Activated CD4-positive, CD25-positive, alpha-beta regulatory T cell treated with anti-CD3 and anti-CD28 coated beads, Interleukin-2, amount 50 U/mL, for 72 hours (primary cell): Measurements from ENCODE around the gene TEX44.

Experiments used
- DNase-seq: peaks from one replicate; pipeline ENCODE4 v3.0.0; 2021

The TEX44 gene

GRCh38 chr2:231611273-231612108 is 18.8 kb downstream of the TEX44 start:
- no peak for DNase-seq

- DNase-seq, result peak; percentile 47
Observed at GRCh38 chr2:231612109-231612455, 19.4 kb downstream of the TEX44 start.

GRCh38 chr2:231612456-231613330 is 20.0 kb downstream of the TEX44 start:
- peak; percentile 93 for DNase-seq

- peak; percentile 44 for DNase-seq
Observed at GRCh38 chr2:231613331-231613662, 20.6 kb downstream of the TEX44 start.

- peak; percentile 84 for DNase-seq
Observed at GRCh38 chr2:231613663-231614558, 21.2 kb downstream of the TEX44 start.

- DNase-seq, result peak; percentile 71
Observed at GRCh38 chr2:231614559-231615057, 21.9 kb downstream of the TEX44 start.

GRCh38 chr2:231615058-231615671 is 22.5 kb downstream of the TEX44 start:
- peak; percentile 38 for DNase-seq

GRCh38 chr2:231616296-231616695 is 23.6 kb downstream of the TEX44 start:
- DNase-seq, result no peak

- no peak for DNase-seq
Observed at GRCh38 chr2:231617059-231617926, 24.6 kb downstream of the TEX44 start.

GRCh38 chr2:231621051-231621879 is 28.6 kb downstream of the TEX44 start:
- no peak for DNase-seq

- DNase-seq, result no peak
Observed at GRCh38 chr2:231622963-231623362, 30.3 kb downstream of the TEX44 start.

GRCh38 chr2:231626449-231626848 is 33.8 kb downstream of the TEX44 start:
- DNase-seq, result no peak

GRCh38 chr2:231627384-231628120 is 34.9 kb downstream of the TEX44 start:
- no peak for DNase-seq

- DNase-seq, result no peak
Observed at GRCh38 chr2:231632559-231633142, 40.0 kb downstream of the TEX44 start.

- no peak for DNase-seq
Observed at GRCh38 chr2:231633241-231633976, 40.7 kb downstream of the TEX44 start.

GRCh38 chr2:231634412-231634811 is 41.7 kb downstream of the TEX44 start:
- DNase-seq, result no peak

- no peak for DNase-seq
Observed at GRCh38 chr2:231634951-231635875, 42.5 kb downstream of the TEX44 start.
